Suprapubic skin (tissue), 4 donors: ENCODE results near the gene AVL9.
"Not testable (repeated sequence)": the region's sequence is repeated elsewhere in the genome, so short reads cannot be mapped to it uniquely, and the experiment has no call there.

ENCODE experiments used
- EP300 ChIP-seq: sonication (generic); formaldehyde crosslinking; IDR thresholded peaks from one replicate; pipeline ENCODE4 v1.6.1; 2017; ENCODE audit warnings: antibody characterized with exemption
- POLR2A ChIP-seq, 2 donors: fragments of 450-650 bp; IDR thresholded peaks; one replicate each; pipeline ENCODE4 v1.6.1; 2017; ENCODE audit warnings: antibody characterized with exemption in 2 of 2, mild to moderate bottlenecking in 2 of 2, moderate library complexity in 2 of 2
- POLR2AphosphoS5 ChIP-seq, 3 donors: sonication (generic); formaldehyde crosslinking; IDR thresholded peaks; one replicate each; pipeline ENCODE4 v1.6.1; 2017; ENCODE audit warnings: antibody characterized with exemption in 3 of 3
- TF ChIP-seq, protein P1 (sequence below), 2 donors: fragments of 200-600 bp in 1 of 2; fragments of 450-650 bp in 1 of 2; sonication (generic) in 1 of 2; IDR thresholded peaks; one replicate each; pipeline ENCODE4 v1.5.1; 2016 to 2019; ENCODE audit warnings: antibody characterized with exemption in 2 of 2, mild to moderate bottlenecking in 1 of 2, moderate library complexity in 1 of 2

DNA sequence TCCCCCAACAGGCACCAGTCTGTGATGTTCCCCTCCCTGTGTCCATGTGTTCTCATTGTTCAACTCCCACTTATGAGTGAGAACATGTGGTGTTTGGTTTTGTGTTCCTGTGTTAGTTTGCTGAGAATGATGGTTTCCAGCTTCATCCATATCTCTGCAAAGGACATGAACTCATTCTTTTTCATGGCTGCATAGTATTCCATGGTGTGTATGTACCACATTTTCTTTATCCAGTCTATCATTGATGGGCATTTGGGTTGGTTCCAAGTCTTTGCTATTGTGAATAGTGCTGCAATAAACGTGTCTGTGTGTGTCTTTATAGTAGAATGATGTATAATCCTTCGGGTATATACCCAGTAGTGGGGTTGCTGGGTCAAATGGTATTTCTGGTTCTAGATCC is 4.5 kb downstream of the AVL9 start:
- TF ChIP-seq, protein P1, sequence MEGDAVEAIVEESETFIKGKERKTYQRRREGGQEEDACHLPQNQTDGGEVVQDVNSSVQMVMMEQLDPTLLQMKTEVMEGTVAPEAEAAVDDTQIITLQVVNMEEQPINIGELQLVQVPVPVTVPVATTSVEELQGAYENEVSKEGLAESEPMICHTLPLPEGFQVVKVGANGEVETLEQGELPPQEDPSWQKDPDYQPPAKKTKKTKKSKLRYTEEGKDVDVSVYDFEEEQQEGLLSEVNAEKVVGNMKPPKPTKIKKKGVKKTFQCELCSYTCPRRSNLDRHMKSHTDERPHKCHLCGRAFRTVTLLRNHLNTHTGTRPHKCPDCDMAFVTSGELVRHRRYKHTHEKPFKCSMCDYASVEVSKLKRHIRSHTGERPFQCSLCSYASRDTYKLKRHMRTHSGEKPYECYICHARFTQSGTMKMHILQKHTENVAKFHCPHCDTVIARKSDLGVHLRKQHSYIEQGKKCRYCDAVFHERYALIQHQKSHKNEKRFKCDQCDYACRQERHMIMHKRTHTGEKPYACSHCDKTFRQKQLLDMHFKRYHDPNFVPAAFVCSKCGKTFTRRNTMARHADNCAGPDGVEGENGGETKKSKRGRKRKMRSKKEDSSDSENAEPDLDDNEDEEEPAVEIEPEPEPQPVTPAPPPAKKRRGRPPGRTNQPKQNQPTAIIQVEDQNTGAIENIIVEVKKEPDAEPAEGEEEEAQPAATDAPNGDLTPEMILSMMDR (IDR thresholded peaks at IDR 0.05) = not testable (repeated sequence)
- TF ChIP-seq POLR2A (IDR thresholded peaks at IDR 0.05); POLR2AphosphoS5 (IDR thresholded peaks at IDR 0.05); EP300: not testable (repeated sequence)
